Upper lobe of right lung (tissue), 1 donor: ENCODE measurements around the gene RCAN1. TPM values are rescaled to one million over a fixed set of nuclear protein-coding genes. Genes with fewer than 3 reads are reported as not detected.
A peak's percentile ranks its signal among the peaks of the same experiment; 100 is the strongest.

Experiments
- ATAC-seq: fragments of 200-7000 bp; cut with Tn5 transposase; one replicate; pipeline ENCODE4 v1.9.1; 2020; ENCODE audit warnings: mild to moderate bottlenecking, moderate library complexity
- DNase-seq: peaks from one replicate; pipeline ENCODE4 v3.0.0-alpha.2; 2020
- H3K27ac ChIP-seq: fragments of 200-600 bp; one replicate; pipeline ENCODE4 v1.8.0; 2022
- H3K27me3 ChIP-seq: fragments of 200-600 bp; one replicate; pipeline ENCODE4 v1.8.0; 2022; ENCODE audit warnings: mild to moderate bottlenecking
- H3K36me3 ChIP-seq: fragments of 200-600 bp; one replicate; pipeline ENCODE4 v1.8.0; 2022
- H3K4me1 ChIP-seq: fragments of 200-600 bp; one replicate; pipeline ENCODE4 v1.8.0; 2022
- H3K4me3 ChIP-seq: fragments of 200-600 bp; one replicate; pipeline ENCODE4 v1.8.0; 2022; ENCODE audit warnings: mild to moderate bottlenecking
- H3K9me3 ChIP-seq: fragments of 200-600 bp; one replicate; pipeline ENCODE4 v1.8.0; 2022
- intact Hi-C: fragments of 100-400 bp; cut with DNase I; formaldehyde crosslinking; loops from one replicate; pipeline ENCODE4 v1.11.0; 2022
- total RNA-seq: library from RNA; stranded (reverse); fragmentation: NEBNext Ultra II Directional; extraction: Animal tissue kit (Norgen Biotek cat#: 25700); gene quantifications from one replicate; pipeline ENCODE4 v1.2.1, GENCODE V29; 2021
- TF ChIP-seq, protein P1 (sequence below): fragments of 200-600 bp; IDR thresholded peaks from one replicate; pipeline ENCODE4 v1.8.0; 2022; ENCODE audit warnings: antibody characterized with exemption
- donor health status: DM: no; HTN: yes; CAD: no; lungs with severe emphysema.

RCAN1 gene
- total RNA-seq, 1 donor from 2014 or later = 26.9 TPM

DNA sequence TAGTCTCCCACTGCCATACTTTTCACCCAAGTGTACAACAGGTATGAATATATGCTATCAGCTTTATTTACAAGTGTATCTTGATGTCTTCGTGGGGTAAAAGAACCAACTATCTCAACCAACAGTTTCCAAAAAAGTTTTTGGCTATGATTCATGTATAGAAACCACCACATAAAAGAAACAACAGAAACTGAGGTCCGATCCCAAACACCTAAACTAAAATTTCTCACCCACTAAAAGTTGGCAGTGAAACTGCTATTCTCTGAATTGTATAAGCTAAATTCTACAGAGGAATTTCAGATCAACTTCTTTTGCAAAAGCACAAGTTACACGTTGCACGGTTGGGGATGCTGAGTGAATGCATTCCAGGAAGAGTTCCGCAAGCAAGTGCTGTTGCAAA is 97.9 kb downstream of the RCAN1 start:
- H3K27ac ChIP-seq = no peak overlapping the region
- H3K27me3 ChIP-seq = no peaks in the 10 kb centered on the region
- peaks cover 56% of the 10 kb centered on the region for H3K36me3 ChIP-seq
- TF ChIP-seq, protein P1, sequence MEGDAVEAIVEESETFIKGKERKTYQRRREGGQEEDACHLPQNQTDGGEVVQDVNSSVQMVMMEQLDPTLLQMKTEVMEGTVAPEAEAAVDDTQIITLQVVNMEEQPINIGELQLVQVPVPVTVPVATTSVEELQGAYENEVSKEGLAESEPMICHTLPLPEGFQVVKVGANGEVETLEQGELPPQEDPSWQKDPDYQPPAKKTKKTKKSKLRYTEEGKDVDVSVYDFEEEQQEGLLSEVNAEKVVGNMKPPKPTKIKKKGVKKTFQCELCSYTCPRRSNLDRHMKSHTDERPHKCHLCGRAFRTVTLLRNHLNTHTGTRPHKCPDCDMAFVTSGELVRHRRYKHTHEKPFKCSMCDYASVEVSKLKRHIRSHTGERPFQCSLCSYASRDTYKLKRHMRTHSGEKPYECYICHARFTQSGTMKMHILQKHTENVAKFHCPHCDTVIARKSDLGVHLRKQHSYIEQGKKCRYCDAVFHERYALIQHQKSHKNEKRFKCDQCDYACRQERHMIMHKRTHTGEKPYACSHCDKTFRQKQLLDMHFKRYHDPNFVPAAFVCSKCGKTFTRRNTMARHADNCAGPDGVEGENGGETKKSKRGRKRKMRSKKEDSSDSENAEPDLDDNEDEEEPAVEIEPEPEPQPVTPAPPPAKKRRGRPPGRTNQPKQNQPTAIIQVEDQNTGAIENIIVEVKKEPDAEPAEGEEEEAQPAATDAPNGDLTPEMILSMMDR = no peak
- no peak for DNase-seq
- H3K4me1 ChIP-seq = peaks cover 18% of the 10 kb centered on the region
- H3K4me3 ChIP-seq = no peak overlapping the region
- H3K9me3 ChIP-seq = no peaks in the 10 kb centered on the region
- no peak for ATAC-seq
- intact Hi-C loops = no loop called here

DNA sequence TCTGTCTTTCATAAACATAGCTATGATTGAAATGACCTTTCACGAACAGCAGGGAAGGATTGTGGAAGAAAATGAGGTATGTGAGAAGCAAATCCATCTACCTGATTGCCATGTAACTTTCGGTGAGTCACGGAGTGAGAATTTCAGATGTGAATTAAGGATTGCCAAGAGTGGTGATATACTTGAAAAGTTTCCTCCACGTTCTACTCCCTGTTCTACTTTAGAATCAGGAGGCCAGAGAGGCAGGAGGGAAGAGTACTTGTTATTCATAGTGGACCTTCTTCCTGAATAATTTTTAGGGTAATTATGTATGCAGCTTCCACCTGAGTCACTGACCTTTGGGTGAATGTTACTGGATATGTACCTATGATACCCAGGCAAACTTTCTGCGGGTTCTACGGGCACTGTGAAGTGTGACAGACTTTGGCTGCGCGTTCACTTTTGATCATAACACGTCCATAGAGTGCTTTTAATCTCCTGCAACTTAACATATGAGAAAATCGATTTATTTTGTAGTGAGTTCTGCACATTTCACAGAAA is 100.3 kb downstream of the RCAN1 start:
- DNase-seq (no peak), ATAC-seq (no peak)
- no peaks in the 10 kb centered on the region for H3K9me3 ChIP-seq
- peaks cover 34% of the 10 kb centered on the region for H3K36me3 ChIP-seq
- peaks cover 9% of the 10 kb centered on the region for H3K4me1 ChIP-seq
- no peak overlapping the region for H3K4me3 ChIP-seq
- H3K27ac ChIP-seq = no peak overlapping the region
- intact Hi-C loops = no loop called here
- no peaks in the 10 kb centered on the region for H3K27me3 ChIP-seq
- TF ChIP-seq, protein P1 = no peak

DNA sequence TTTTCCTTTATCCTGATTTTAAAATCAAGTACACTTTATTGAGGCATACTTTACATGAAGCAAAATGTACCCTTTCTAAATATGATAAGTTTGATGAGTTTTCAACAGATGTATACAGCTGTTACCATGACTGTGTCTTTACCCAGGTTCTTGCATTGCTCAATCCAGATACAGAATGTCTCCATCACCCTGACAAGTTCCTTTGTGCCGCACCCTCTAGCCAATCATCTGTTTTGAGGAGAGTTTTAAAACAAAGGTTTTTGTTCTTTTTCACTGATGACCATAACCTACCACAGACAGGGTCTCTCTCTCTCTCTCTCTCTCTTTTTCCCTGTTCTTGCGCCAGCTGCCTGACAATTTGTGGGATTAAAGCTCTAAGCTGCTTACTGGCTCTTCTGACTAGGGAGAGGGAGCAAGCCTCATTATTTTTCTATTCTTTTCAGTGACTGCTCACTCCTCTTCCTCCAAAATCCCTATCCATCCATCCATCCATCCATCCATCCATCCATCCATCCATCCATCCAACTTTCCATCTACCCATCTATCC is 101.7 kb downstream of the RCAN1 start:
- no peak for DNase-seq
- peaks cover 9% of the 10 kb centered on the region for H3K4me1 ChIP-seq
- H3K36me3 ChIP-seq = peaks cover 21% of the 10 kb centered on the region
- H3K27ac ChIP-seq = peak overlapping the region; percentile 81
- ATAC-seq = peak; percentile 14
- no peak overlapping the region for H3K4me3 ChIP-seq
- TF ChIP-seq, protein P1 = no peak
- intact Hi-C loops = no loop called here
- H3K27me3 ChIP-seq = no peaks in the 10 kb centered on the region
- no peaks in the 10 kb centered on the region for H3K9me3 ChIP-seq

DNA sequence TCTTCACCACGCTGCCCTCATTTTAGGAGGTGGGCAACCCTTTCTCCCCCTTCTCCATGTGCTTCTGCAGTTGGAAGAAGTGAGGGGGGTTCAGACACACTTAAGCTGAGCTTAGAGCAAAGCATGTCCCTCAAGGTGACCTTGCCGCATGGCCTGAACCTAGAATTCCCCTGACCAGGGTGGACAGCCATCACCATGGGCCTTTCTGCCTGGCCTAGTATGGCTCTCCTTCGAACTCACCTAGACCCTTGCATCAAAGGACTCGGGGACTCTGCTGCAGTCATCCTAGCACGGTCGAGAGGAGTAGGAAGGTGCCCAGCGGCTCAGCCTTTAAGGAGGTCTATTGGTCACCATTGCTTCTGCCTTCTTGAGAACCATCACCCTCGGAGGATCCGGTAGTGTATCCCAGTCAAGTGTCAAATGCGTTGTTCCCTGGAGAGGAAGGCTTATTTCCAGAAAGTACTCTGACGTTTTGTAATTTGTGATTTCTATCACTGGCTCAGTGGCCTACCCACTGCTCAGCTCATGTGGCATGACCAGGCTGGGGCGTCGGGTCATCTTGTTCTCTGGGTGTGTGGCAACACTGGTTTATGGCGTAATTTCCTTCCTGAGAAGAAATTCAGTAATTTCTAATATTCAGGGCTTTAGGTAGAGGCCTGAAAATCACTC is 103.0 kb downstream of the RCAN1 start, which contains the start of gene KCNE1:
Gene KCNE1 (minus strand): TSS at position 424 of the 669 bp plus-strand sequence. CDS start 62,576 bp downstream, outside the sequence.
- ATAC-seq (peak; percentile 76), DNase-seq (no peak)
- H3K36me3 ChIP-seq = peaks cover 10% of the 10 kb centered on the region
- peaks cover 9% of the 10 kb centered on the region for H3K4me1 ChIP-seq
- peak within 1 kb of the TSS; percentile 81 for H3K27ac ChIP-seq
- no peaks in the 10 kb centered on the region for H3K27me3 ChIP-seq
- intact Hi-C loops = no loop called here
- TF ChIP-seq, protein P1 = no peak
- no peaks in the 10 kb centered on the region for H3K9me3 ChIP-seq
- peak within 1 kb of the TSS; percentile 42 for H3K4me3 ChIP-seq

DNA sequence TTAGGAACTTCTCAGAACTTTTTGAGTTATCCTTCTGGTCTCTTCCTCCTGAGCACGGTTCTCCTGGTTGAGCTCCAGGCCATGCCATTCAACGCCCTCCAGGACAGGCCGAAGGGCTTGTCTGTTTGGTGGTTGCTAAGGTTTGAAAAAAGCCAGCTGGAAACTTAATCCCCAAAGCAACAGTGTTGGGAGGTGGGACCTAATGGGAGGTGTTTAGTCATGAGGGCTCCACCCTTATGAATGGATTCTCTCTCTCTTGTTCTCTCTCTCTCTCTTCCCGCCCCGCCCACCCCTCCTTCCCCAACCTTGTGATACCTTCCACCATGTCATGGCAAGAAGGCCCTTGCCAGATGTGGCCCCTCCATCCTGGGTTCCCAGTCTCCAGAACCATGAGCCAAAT is 103.7 kb downstream of the RCAN1 start:
- Histone ChIP-seq H3K9me3 (no peaks in the 10 kb centered on the region), H3K27me3 (no peaks in the 10 kb centered on the region), H3K4me3 (peak overlapping the region; percentile 42), H3K27ac (peak overlapping the region; percentile 81), H3K4me1 (peaks cover 9% of the 10 kb centered on the region), H3K36me3 (peaks cover 2% of the 10 kb centered on the region)
- intact Hi-C loops = no loop called here
- ATAC-seq = peak; percentile 48
- DNase-seq = no peak
- TF ChIP-seq, protein P1 = no peak
